Activated naive CD8-positive, alpha-beta T cell treated with anti-CD3 and anti-CD28 coated beads, Interleukin-2, amount 10 ng/mL, durations not matched to agents 7 days and 5 days (primary cell): ENCODE results near the gene FZD4. TPM values are rescaled to one million over a fixed set of nuclear protein-coding genes. Genes with fewer than 3 reads are reported as not detected.
A peak's percentile ranks its signal among the peaks of the same experiment; 100 is the strongest.
"Not testable (repeated sequence)": the region's sequence is repeated elsewhere in the genome, so short reads cannot be mapped to it uniquely, and the experiment has no call there.

Experiments
- ATAC-seq: fragments of 150-1000 bp; cut with Tn5 transposase; one replicate; pipeline ENCODE4 v1.10.0; 2021; ENCODE audit warnings: low read depth, moderate library complexity
- POLR2A ChIA-PET: fragments of 350-600 bp; sonication (Branson Sonifier 250); formaldehyde crosslinking; loops from one replicate; lab custom pipeline; 2021; ENCODE audit warnings: antibody characterized with exemption; lab: Charles Lee
- DNase-seq: peaks from one replicate; pipeline ENCODE4 v3.0.0; 2021
- H3K27ac Mint-ChIP-seq: one replicate; pipeline ENCODE4 v1.8.0; 2022; ENCODE audit warnings: mild to moderate bottlenecking, mixed read lengths
- H3K27me3 Mint-ChIP-seq: one replicate; pipeline ENCODE4 v1.8.0; 2022; ENCODE audit warnings: mild to moderate bottlenecking, moderate library complexity, mixed read lengths
- H3K36me3 Mint-ChIP-seq: one replicate; pipeline ENCODE4 v1.8.0; 2021; ENCODE audit warnings: mild to moderate bottlenecking, mixed read lengths
- H3K4me1 Mint-ChIP-seq: one replicate; pipeline ENCODE4 v1.8.0; 2021; ENCODE audit warnings: mixed read lengths
- H3K4me3 Mint-ChIP-seq: one replicate; pipeline ENCODE4 v1.8.0; 2022; ENCODE audit warnings: mild to moderate bottlenecking, moderate library complexity, mixed read lengths
- H3K9me3 Mint-ChIP-seq: one replicate; pipeline ENCODE4 v1.8.0; 2021; ENCODE audit warnings: mixed read lengths
- total RNA-seq, 2 experiments: library from RNA; stranded (reverse); gene quantifications; one replicate each; pipeline ENCODE4 v1.2.3, GENCODE V29; 2021

Gene FZD4
- total RNA-seq, 2 experiments from 2014 or later: 0.11 TPM

DNA sequence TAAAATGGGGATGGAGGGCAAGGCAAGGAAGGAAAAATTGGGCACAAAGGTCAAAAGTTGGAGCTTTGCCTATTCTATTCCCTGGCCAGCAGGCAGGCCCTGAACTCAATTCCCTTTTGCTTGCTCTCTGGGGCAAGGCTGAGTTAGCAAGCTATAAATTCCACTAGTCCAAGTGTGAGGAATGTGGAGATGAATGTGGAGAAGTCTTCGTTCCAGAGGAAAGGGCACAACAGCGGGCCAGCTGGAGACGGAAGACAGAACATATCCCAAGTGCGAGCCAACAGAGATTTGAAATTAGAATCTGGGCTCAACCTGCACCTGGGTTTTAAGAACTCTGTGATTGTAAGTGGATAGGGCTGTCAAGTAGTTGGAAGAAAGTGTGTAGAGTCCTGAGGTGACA lies 29.5 kb upstream of the FZD4 start:
- no peak for DNase-seq
- POLR2A ChIA-PET: no interaction called here
- H3K27ac Mint-ChIP-seq: no peak overlapping the region
- H3K4me3 Mint-ChIP-seq: no peak overlapping the region
- no peaks in the 10 kb centered on the region for H3K36me3 Mint-ChIP-seq
- ATAC-seq: no peak
- H3K27me3 Mint-ChIP-seq: peaks cover 5% of the 10 kb centered on the region
- H3K9me3 Mint-ChIP-seq: no peaks in the 10 kb centered on the region
- no peaks in the 10 kb centered on the region for H3K4me1 Mint-ChIP-seq

DNA sequence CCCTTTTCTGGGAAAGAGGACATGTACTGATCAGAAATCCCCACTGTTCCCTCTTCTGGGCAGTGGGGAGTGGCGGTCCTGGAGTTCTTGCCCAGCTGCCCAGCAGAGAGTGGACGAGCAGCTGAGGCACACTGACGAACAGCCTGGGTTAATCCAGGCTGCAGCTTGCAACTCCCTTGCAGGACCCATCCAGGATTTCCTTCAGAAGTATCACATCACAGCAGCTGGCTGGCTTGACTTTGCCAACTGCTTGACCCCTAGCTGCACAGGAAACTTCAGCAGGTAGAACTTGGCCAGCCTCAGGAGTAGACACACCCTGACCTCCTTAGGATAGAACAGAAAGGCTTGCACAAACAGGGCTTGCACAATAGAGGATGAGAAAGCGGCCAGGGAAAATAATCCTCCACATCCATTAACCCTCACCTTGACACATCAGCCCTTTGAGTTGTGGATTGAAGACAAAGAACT lies 27.9 kb upstream of the FZD4 start:
- no peaks in the 10 kb centered on the region for H3K9me3 Mint-ChIP-seq
- no peaks in the 10 kb centered on the region for H3K36me3 Mint-ChIP-seq
- H3K27me3 Mint-ChIP-seq: peaks cover 2% of the 10 kb centered on the region
- POLR2A ChIA-PET: no interaction called here
- H3K4me3 Mint-ChIP-seq: no peak overlapping the region
- H3K4me1 Mint-ChIP-seq: no peaks in the 10 kb centered on the region
- ATAC-seq (no peak), DNase-seq (no peak)
- H3K27ac Mint-ChIP-seq: no peak overlapping the region

DNA sequence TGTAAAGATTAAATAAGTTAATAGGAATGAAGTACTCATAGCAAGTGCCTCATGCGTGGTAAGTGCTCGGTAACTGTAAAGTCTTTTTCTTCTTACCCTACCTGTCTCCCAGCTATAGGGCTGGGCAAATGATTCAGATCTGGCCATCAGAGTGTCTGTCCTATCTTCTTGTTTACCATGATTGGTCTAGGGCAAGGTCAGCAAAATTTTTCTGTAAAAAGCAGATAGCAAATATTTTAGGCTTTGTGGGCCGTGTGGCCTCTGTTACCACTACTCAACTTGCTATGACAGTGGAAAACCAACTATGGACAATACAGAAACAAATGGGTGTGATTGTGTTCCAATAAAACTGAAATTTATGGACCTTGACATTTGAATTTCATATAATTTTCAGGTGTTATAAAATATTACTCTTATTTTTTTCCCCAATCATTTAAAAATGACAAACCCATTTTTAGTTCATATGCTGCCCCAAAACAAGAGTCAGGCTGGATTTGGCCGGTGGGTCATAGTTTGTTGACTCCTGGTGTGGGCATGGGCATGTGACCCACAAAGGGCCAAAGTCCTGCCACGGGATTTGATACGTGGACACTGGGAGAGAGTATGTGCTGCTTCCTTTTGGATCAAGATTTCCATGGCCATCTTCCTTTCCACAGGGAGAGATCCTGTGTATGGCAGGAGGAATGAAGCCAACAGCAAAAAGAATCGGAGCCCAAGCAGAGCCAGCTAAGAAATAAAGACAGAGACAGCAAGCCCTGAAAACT lies 26.8 kb upstream of the FZD4 start:
- Mint-ChIP-seq H3K27me3 (no peaks in the 10 kb centered on the region), H3K4me3 (no peak overlapping the region), H3K4me1 (no peaks in the 10 kb centered on the region), H3K36me3 (no peaks in the 10 kb centered on the region), H3K9me3 (no peaks in the 10 kb centered on the region), H3K27ac (no peak overlapping the region)
- POLR2A ChIA-PET: no interaction called here
- ATAC-seq: no peak
- DNase-seq: no peak

DNA sequence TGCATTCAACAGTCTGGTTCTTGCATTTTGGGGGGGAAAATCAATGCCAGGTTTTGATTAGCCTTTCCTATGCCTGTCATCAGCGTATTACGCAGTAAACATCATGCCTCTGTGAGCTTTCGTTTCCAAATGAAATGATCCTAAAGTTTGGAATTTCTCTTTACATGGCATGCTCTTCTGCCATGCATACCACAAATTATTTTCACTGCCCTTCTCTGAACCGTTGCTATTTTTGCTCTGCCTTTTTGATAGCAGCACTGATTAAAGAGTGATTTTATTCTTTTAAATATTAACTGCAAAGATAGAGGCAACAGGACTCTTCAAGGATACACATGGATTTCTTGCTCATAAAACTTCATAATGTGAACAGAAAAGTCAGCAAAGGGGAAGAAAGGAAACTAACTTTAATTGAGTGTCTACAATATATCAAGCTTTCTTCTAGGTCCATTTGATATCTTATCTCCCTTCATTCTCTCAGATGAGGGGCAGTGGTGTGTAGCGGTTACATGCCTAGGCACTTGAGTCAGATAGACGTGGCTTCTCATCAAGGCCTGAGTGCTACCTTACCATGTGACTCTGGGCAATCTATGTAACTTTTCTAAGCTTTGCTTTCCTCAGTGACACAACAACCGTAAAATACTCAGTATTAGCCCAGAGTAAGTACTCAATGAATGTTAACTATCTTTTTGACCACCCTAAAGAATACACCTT lies 25.0 kb upstream of the FZD4 start:
- H3K9me3 Mint-ChIP-seq: no peaks in the 10 kb centered on the region
- H3K4me3 Mint-ChIP-seq: no peak overlapping the region
- ATAC-seq: no peak
- no peak for DNase-seq
- H3K4me1 Mint-ChIP-seq: no peaks in the 10 kb centered on the region
- POLR2A ChIA-PET: no interaction called here
- H3K27me3 Mint-ChIP-seq: no peaks in the 10 kb centered on the region
- H3K27ac Mint-ChIP-seq: no peak overlapping the region
- H3K36me3 Mint-ChIP-seq: no peaks in the 10 kb centered on the region

DNA sequence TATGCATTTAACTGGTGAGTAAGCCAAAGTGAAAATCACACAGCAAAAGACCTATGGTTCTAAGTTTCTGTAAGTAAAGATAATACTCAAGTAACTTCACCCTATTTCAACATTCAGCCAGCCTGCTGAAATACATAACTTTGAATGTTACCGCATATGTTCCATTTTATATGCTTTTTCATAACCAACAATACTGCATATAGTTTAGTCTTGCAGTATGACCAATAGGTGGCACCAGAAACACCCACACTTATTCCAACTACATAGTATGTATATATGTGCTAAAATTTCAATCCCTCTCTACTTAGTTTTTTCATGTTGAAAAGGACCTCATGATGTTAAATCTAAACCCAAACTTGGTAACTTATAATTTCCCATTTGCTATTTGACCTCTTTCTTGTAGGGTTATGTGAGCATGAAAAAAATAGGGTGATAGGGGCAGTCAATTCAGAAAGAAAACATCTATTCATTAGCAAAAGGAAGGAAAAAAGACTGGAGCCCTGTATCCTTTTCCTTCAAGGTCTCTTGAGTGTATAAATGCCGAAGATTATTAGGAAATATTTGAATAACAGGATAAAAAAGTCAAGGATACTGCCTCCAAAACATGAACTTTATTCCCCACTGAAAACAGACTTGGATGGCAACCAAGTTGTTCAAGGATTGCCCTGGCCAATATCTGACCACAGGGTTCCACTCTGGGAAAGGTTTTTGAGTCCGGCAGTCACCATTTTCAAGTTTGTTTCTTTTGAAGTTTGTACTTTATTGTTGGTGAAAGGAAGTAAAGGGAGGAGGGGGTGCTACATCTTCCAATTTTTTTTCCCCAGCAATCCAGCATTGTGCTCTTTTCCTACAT lies 23.8 kb upstream of the FZD4 start:
- DNase-seq (no peak), ATAC-seq (peak; percentile 78)
- H3K36me3 Mint-ChIP-seq: no peaks in the 10 kb centered on the region
- no peak overlapping the region for H3K27ac Mint-ChIP-seq
- peaks cover 2% of the 10 kb centered on the region for H3K27me3 Mint-ChIP-seq
- no peak overlapping the region for H3K4me3 Mint-ChIP-seq
- H3K4me1 Mint-ChIP-seq: no peaks in the 10 kb centered on the region
- POLR2A ChIA-PET: no interaction called here
- H3K9me3 Mint-ChIP-seq: no peaks in the 10 kb centered on the region

DNA sequence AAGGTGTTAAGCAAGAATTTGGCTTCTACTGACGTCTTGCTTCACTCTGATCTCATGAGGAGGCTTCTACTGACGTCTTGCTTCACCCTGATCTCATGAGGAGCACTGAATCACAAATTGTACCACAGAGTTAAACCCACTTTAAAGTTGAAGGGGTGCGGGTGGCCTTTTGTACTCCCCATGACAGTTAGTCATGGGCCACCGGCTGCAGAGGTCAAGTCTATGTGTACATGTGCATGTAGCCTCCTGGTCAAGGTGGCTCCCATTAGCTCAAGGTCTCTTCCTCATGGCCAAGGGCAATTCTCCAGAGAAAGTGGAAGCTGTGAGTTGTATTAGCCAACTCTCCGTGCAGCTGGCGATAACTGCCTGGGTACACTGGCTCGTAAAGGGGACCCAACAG lies 23.1 kb upstream of the FZD4 start:
- POLR2A ChIA-PET: no interaction called here
- Mint-ChIP-seq H3K27me3 (peaks cover 2% of the 10 kb centered on the region), H3K4me1 (no peaks in the 10 kb centered on the region), H3K4me3 (no peak overlapping the region), H3K36me3 (no peaks in the 10 kb centered on the region), H3K9me3 (peaks cover 1% of the 10 kb centered on the region), H3K27ac (no peak overlapping the region)
- ATAC-seq (no peak), DNase-seq (no peak)

DNA sequence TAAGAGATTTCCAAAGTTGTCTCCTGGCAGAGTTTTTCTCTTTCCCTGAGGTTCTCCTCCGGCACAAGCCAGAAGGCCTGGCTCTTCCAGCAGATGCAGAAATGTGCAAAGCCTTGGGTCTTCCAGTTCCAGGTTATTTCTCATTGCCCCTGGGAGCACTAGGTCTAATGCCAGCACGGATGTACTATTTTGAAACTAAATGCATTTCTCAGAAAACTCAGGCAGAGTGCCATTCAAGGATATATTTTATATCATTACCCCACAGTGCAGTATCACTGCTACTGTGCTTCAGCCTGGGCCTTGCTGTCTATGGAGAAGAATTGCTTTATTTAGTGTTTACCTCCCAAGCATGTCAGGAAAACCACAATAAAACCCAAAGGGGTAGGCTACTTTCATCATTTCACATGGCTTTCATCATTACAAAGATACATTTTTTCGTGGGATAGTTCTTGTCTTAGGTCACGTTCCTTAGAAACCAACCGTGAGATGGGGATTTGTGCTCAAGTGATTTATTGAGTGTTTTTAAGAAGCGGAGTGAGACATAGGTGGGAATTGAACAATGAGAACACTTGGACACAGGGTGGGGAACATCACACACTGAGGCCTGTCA lies 22.4 kb upstream of the FZD4 start:
- Mint-ChIP-seq H3K36me3 (peaks cover 2% of the 10 kb centered on the region), H3K4me3 (no peak overlapping the region), H3K4me1 (no peaks in the 10 kb centered on the region), H3K27me3 (peaks cover 2% of the 10 kb centered on the region), H3K27ac (no peak overlapping the region), H3K9me3 (peaks cover 3% of the 10 kb centered on the region)
- ATAC-seq: no peak
- no peak for DNase-seq
- POLR2A ChIA-PET: interaction anchor here (0.6 kb wide), 1 partner anchor 19 kb away, joined by 4 read pairs; no protein-coding TSS in a partner anchor

DNA sequence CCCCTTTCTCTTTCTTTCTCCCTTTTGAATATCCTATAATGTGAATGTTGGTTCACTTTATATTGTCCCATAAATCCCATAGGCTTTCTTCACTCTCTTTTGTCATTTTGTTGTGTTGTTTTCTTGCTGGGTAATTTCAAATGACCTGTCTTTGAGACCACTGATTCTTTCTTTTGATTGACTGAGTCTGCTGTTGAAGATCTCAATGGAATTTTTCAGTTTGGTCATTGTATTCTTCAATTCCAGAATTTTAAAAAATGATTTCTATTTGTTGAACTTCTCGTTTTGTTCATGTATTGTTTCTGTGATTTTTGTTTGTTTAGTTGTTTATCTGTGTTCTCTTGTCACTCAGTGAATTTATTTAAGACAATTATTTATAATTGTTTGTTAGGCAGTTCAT lies 17.5 kb upstream of the FZD4 start:
- POLR2A ChIA-PET: no interaction called here
- H3K27me3 Mint-ChIP-seq: peaks cover 5% of the 10 kb centered on the region
- no peaks in the 10 kb centered on the region for H3K4me1 Mint-ChIP-seq
- peaks cover 2% of the 10 kb centered on the region for H3K36me3 Mint-ChIP-seq
- H3K27ac Mint-ChIP-seq: no peak overlapping the region
- H3K4me3 Mint-ChIP-seq: no peak overlapping the region
- no peak for DNase-seq
- no peak for ATAC-seq
- H3K9me3 Mint-ChIP-seq: peaks cover 4% of the 10 kb centered on the region

DNA sequence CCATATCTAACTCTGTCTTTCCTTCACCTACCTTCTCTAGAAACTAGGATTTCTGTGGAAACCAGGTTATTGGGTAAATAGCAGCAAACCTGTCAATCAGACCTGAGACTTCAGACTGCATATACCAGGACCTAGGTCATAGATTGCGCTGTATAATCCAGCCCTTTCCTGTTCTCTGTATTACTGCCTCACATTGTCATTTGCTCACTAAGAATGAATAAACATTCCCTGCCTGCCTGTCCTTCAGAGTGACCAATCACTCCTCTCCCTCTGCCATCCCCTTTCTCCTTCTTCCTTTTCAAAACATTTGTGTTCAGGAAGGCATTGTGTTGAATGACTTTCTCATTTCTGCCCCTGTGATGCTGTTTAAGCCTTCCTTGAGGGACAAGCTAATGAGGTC lies 14.1 kb upstream of the FZD4 start:
- no peaks in the 10 kb centered on the region for H3K4me1 Mint-ChIP-seq
- POLR2A ChIA-PET: no interaction called here
- DNase-seq (no peak), ATAC-seq (no peak)
- H3K27me3 Mint-ChIP-seq: peaks cover 16% of the 10 kb centered on the region
- H3K9me3 Mint-ChIP-seq: peaks cover 6% of the 10 kb centered on the region
- no peak overlapping the region for H3K4me3 Mint-ChIP-seq
- H3K27ac Mint-ChIP-seq: no peak overlapping the region
- peaks cover 2% of the 10 kb centered on the region for H3K36me3 Mint-ChIP-seq

DNA sequence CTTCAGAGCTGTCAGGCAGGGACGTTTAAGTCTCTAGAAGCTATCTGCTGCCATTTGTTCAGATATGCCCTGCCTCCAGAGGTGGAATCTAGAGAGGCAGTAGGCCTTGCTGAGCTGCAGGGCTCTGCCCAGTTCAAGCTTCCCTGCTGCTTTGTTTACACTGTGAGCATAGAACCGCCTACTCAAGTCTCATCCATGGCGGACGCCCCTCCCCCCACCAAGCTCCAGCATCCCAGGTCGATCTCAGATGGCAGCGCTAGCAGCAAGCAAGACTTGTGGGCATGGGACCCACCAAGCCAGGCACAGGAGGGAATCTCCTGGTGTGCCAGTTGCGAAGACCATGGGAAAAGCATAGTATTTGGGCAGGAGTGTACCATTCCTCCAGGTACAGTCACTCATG lies 12.4 kb upstream of the FZD4 start:
- H3K4me3 Mint-ChIP-seq, H3K27ac Mint-ChIP-seq, H3K36me3 Mint-ChIP-seq, H3K4me1 Mint-ChIP-seq, DNase-seq, ATAC-seq, H3K9me3 Mint-ChIP-seq, POLR2A ChIA-PET: not testable (repeated sequence)
- peaks cover 28% of the 10 kb centered on the region for H3K27me3 Mint-ChIP-seq

DNA sequence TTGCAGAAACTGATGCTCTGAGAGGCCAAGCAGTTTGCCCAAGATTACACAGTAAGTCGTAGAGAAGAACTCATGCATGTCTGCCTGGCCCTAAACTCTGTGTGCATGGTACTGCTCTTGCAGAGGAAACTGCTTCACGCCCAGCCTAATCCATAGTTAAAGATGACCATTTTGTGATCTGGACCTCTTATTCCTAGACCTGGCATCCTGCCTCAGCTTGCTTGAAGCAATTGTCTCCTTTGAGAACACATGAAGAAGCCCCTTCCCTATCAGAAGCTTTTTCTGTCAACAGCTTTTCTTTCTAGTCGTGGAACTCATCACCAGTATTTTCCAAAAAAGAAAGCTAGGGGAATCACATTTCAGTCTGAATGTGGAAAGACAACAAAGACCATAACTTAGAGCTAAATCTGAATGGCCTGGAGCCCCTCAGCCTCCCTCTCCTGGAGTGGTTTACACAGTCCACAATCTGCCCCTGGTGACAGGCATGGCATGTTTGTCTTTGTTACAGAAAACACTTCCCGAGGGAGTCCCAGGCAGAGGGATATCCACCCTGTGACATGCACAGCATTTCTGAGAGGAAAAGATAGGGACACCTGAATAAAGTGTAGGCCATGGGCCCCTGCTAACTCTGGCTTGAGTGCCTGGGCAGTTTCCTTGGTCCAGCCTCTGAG lies 2.9 kb upstream of the FZD4 start:
- Mint-ChIP-seq H3K4me3 (no peak overlapping the region), H3K9me3 (no peaks in the 10 kb centered on the region), H3K36me3 (no peaks in the 10 kb centered on the region), H3K27me3 (peaks cover 61% of the 10 kb centered on the region), H3K27ac (no peak overlapping the region), H3K4me1 (peaks cover 8% of the 10 kb centered on the region)
- POLR2A ChIA-PET: no interaction called here
- ATAC-seq: no peak
- no peak for DNase-seq

DNA sequence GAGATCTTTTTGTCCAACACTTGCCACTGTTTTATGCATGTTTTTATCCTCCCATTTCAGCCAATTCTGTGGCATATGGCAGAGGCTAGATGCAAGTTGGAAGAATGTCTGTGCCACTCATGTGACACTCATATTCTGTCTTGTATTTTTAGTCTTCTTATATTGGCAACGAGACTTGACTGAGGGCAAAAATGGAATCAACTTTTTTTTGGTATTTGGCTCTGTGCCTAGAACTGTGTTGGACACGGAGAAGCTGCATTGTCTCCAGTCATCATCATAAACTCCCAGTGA lies 1.7 kb upstream of the FZD4 start:
- ATAC-seq: no peak
- Mint-ChIP-seq H3K36me3 (no peaks in the 10 kb centered on the region), H3K27me3 (peaks cover 60% of the 10 kb centered on the region), H3K27ac (no peak overlapping the region), H3K4me3 (no peak overlapping the region), H3K9me3 (no peaks in the 10 kb centered on the region), H3K4me1 (peaks cover 8% of the 10 kb centered on the region)
- no peak for DNase-seq
- POLR2A ChIA-PET: no interaction called here

DNA sequence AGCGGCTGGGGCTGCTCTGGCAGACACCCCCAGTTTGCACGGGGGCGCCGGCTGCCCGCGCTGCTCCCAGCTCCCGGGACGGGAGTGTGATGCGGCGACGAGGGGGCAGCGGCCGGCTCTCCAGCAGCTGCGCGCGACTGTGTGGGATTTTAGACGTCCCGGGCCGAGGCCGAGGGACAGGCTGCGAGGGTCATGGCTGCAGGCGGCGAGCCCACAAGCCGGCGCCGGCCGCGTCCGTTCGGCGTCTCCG lies 159 bp downstream of the FZD4 start:
- POLR2A ChIA-PET: no interaction called here
- DNase-seq: no peak
- peaks cover 60% of the 10 kb centered on the region for H3K27me3 Mint-ChIP-seq

More for the DNA sequence above, 159 bp downstream of the FZD4 start:
- H3K27ac Mint-ChIP-seq: no peak overlapping the region
- no peaks in the 10 kb centered on the region for H3K9me3 Mint-ChIP-seq
- peaks cover 8% of the 10 kb centered on the region for H3K4me1 Mint-ChIP-seq
- no peaks in the 10 kb centered on the region for H3K36me3 Mint-ChIP-seq
- ATAC-seq: no peak
- H3K4me3 Mint-ChIP-seq: no peak overlapping the region
